ENCODE data around the gene ZBTB43. TPM values are rescaled to one million over a fixed set of nuclear protein-coding genes. Genes with fewer than 3 reads are reported as not detected.
A peak's percentile ranks its signal among the peaks of the same experiment; 100 is the strongest.

The ZBTB43 gene
- total RNA-seq, 1 donor from 2014 or later, result 12.7 TPM

GRCh38 chr9:126847051-126847450 lies 42.2 kb downstream of the ZBTB43 start:
- ATAC-seq (no peak), DNase-seq (ENCODE audit: low spot score) (no peak)
- intact Hi-C loops (cut with DNase I), result no loop called here

- intact Hi-C loops (cut with DNase I), result no loop called here
- DNase-seq (ENCODE audit: low spot score) (no peak), ATAC-seq (no peak)
Measured at GRCh38 chr9:126849591-126850225, 44.9 kb downstream of the ZBTB43 start.

GRCh38 chr9:126851286-126851880 lies 46.5 kb downstream of the ZBTB43 start:
- ATAC-seq (no peak), DNase-seq (ENCODE audit: low spot score) (no peak)
- intact Hi-C loops (cut with DNase I), result no loop called here

- no peak for DNase-seq (ENCODE audit: low spot score)
- no peak for ATAC-seq
- intact Hi-C loops (cut with DNase I), result no loop called here
Measured at GRCh38 chr9:126852086-126852688, 47.3 kb downstream of the ZBTB43 start.

GRCh38 chr9:126853667-126854066 lies 48.8 kb downstream of the ZBTB43 start:
- DNase-seq (ENCODE audit: low spot score) (no peak), ATAC-seq (no peak)
- intact Hi-C loops (cut with DNase I), result no loop called here

GRCh38 chr9:126854734-126855133 lies 49.9 kb downstream of the ZBTB43 start:
- intact Hi-C loops (cut with DNase I), result no loop called here
- DNase-seq (ENCODE audit: low spot score) (no peak), ATAC-seq (no peak)

GRCh38 chr9:126856326-126856877 lies 51.6 kb downstream of the ZBTB43 start:
- intact Hi-C loops (cut with DNase I), result no loop called here
- DNase-seq (ENCODE audit: low spot score) (no peak), ATAC-seq (no peak)

- DNase-seq (ENCODE audit: low spot score) (no peak), ATAC-seq (no peak)
- intact Hi-C loops (cut with DNase I), result no loop called here
Measured at GRCh38 chr9:126857261-126857960, 52.6 kb downstream of the ZBTB43 start.

GRCh38 chr9:126859111-126859510 lies 54.3 kb downstream of the ZBTB43 start:
- DNase-seq (ENCODE audit: low spot score), result no peak
- no peak for ATAC-seq
- intact Hi-C loops (cut with DNase I), result no loop called here

- peak; percentile 74 for ATAC-seq
- intact Hi-C loops (cut with DNase I), result no loop called here
- DNase-seq (ENCODE audit: low spot score), result peak; percentile 80
Measured at GRCh38 chr9:126860077-126860756, 55.4 kb downstream of the ZBTB43 start, which contains the start of gene ZBTB34. TSS of gene ZBTB34 (plus strand) at chr9:126860639. CDS start at chr9:126879400, 18,761 bp downstream.

GRCh38 chr9:126860757-126861466 lies 56.1 kb downstream of the ZBTB43 start:
- DNase-seq (ENCODE audit: low spot score), result no peak
- intact Hi-C loops (cut with DNase I), result no loop called here
- peak; percentile 47 for ATAC-seq

- peak; percentile 13 for ATAC-seq
- intact Hi-C loops (cut with DNase I), result no loop called here
- DNase-seq (ENCODE audit: low spot score), result no peak
Measured at GRCh38 chr9:126861707-126862103, 56.9 kb downstream of the ZBTB43 start.

GRCh38 chr9:126862104-126862761 lies 57.4 kb downstream of the ZBTB43 start:
- peak; percentile 4 for ATAC-seq
- intact Hi-C loops (cut with DNase I), result no loop called here
- DNase-seq (ENCODE audit: low spot score), result no peak

GRCh38 chr9:126864771-126865170 lies 59.9 kb downstream of the ZBTB43 start:
- DNase-seq (ENCODE audit: low spot score) (no peak), ATAC-seq (no peak)
- intact Hi-C loops (cut with DNase I), result no loop called here

GRCh38 chr9:126869368-126869767 lies 64.5 kb downstream of the ZBTB43 start:
- ATAC-seq (no peak), DNase-seq (ENCODE audit: low spot score) (no peak)
- intact Hi-C loops (cut with DNase I), result no loop called here

GRCh38 chr9:126872516-126872915 lies 67.7 kb downstream of the ZBTB43 start:
- ATAC-seq (no peak), DNase-seq (ENCODE audit: low spot score) (no peak)
- intact Hi-C loops (cut with DNase I), result no loop called here

- DNase-seq (ENCODE audit: low spot score) (no peak), ATAC-seq (no peak)
- intact Hi-C loops (cut with DNase I), result no loop called here
Measured at GRCh38 chr9:126874546-126875314, 69.9 kb downstream of the ZBTB43 start.

Data from sciatic nerve (tissue), 2 donors.